Measurements from ENCODE around the gene ADAMTSL1. TPM values are rescaled to one million over a fixed set of nuclear protein-coding genes. Genes with fewer than 3 reads are reported as not detected.

Gene ADAMTSL1
- total and polyA plus RNA-seq, 8 donors: 1.1 to 98.8 (median 8.4) TPM

- Histone ChIP-seq H3K4me3 (no peak overlapping the region), H3K4me1 (peaks cover 0 to 9% (median 3%) of the 10 kb centered on the region in 4 donors)
- TF ChIP-seq POLR2A (IDR thresholded peaks at IDR 0.05) (no peak), CTCF (IDR thresholded peaks at IDR 0.05) (no peak), EP300 (IDR thresholded peaks at IDR 0.05) (no peak), POLR2AphosphoS5 (IDR thresholded peaks at IDR 0.05) (no peak)
Observed at GRCh38 chr9:18922161-18922885, 448.4 kb downstream of the ADAMTSL1 start.

GRCh38 chr9:18923167-18923566 is 449.2 kb downstream of the ADAMTSL1 start:
- Histone ChIP-seq H3K27ac (no peak overlapping the region), H3K4me1 (peaks cover 0 to 9% (median 3%) of the 10 kb centered on the region in 4 donors), H3K27me3 (no peaks in the 10 kb centered on the region), H3K4me3 (no peak overlapping the region), H3K36me3 (no peaks in the 10 kb centered on the region), H3K9me3 (no peaks in the 10 kb centered on the region)
- WGBS, 5 donors: 37 to 55% (median 45%) methylated on average over 2 of the region's 2 CpGs
- intact Hi-C loops (cut with DNase I; ENCODE audit: low total_unique reads): no loop called here
- DNase-seq: no peak
- TF ChIP-seq POLR2A (IDR thresholded peaks at IDR 0.05) (no peak), CTCF (IDR thresholded peaks at IDR 0.05) (no peak), EP300 (IDR thresholded peaks at IDR 0.05) (no peak), POLR2AphosphoS5 (IDR thresholded peaks at IDR 0.05) (no peak)

More at GRCh38 chr9:18922161-18922885, 448.4 kb downstream of the ADAMTSL1 start:
- no peaks in the 10 kb centered on the region for H3K9me3 ChIP-seq
- H3K27me3 ChIP-seq: no peaks in the 10 kb centered on the region
- WGBS, 5 donors: 82 to 92% (median 86%) methylated on average over 8 of the region's 8 CpGs
- no peaks in the 10 kb centered on the region for H3K36me3 ChIP-seq
- H3K27ac ChIP-seq: no peak overlapping the region
- intact Hi-C loops (cut with DNase I; ENCODE audit: low total_unique reads): no loop called here
- DNase-seq: no peak

DNA sequence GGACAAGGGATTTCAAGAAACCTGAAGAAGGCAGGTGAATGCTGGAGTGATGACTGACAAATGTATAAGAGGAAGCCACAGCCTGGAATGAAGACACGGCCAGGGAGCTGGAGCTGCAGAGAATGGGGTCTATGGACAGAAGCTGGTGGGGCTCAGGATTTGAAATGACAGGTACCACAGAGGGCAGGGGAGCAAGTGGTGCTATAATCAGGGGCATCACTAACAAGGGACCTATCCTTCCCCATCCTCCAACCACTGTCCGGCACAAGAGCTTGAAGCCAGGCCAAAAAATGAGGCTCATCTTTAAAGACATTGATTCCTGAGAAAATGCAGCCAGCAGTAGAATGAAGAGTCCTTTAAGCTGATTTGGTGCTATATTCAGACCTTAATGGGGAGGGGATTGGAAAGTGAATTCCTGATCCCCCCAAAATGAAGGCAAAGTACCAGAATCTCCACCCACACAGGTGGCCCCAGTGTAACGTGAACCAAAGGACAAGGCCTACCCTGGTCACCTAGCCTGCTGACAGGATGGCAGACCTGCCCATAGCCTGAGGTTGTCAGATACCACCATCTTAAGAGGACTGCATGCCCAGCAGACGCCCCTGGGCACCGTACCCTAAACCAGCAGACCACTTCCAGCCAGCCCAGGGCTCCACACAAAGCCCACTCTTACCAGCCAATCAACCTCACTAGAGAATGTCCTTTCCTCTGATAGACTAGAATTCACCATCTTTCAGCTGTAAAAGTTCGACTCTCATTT is 449.9 kb downstream of the ADAMTSL1 start:
- intact Hi-C loops (cut with DNase I; ENCODE audit: low total_unique reads): no loop called here
- Histone ChIP-seq H3K27ac (no peak overlapping the region), H3K27me3 (no peaks in the 10 kb centered on the region), H3K4me3 (no peak overlapping the region), H3K36me3 (no peaks in the 10 kb centered on the region), H3K9me3 (no peaks in the 10 kb centered on the region), H3K4me1 (peaks cover 0 to 9% (median 3%) of the 10 kb centered on the region in 4 donors)
- 91 to 94% (median 93%) methylated on average over 4 to 6 of the region's 6 CpGs for WGBS, 5 donors
- DNase-seq: no peak
- TF ChIP-seq EP300 (IDR thresholded peaks at IDR 0.05): no peak
- no peak for TF ChIP-seq CTCF (IDR thresholded peaks at IDR 0.05)
- TF ChIP-seq POLR2A (IDR thresholded peaks at IDR 0.05): no peak
- no peak for TF ChIP-seq POLR2AphosphoS5 (IDR thresholded peaks at IDR 0.05)

GRCh38 chr9:18925880-18926279 is 451.9 kb downstream of the ADAMTSL1 start:
- DNase-seq: no peak
- intact Hi-C loops (cut with DNase I; ENCODE audit: low total_unique reads): no loop called here
- Histone ChIP-seq H3K27ac (no peak overlapping the region), H3K27me3 (no peaks in the 10 kb centered on the region), H3K4me1 (peaks cover 0 to 9% (median 3%) of the 10 kb centered on the region in 4 donors), H3K9me3 (no peaks in the 10 kb centered on the region), H3K4me3 (no peak overlapping the region), H3K36me3 (no peaks in the 10 kb centered on the region)
- TF ChIP-seq EP300 (IDR thresholded peaks at IDR 0.05) (no peak), POLR2A (IDR thresholded peaks at IDR 0.05) (no peak), CTCF (IDR thresholded peaks at IDR 0.05) (no peak), POLR2AphosphoS5 (IDR thresholded peaks at IDR 0.05) (no peak)

Data from stomach (tissue), 9 donors.